Brain microvascular endothelial cell (primary cell): ENCODE results near the gene SH3PXD2B.

Source experiments
- DNase-seq: peaks from one replicate; pipeline ENCODE4 v3.0.0-alpha.2; 2020
- H3K27ac ChIP-seq: fragments of 250-450 bp; sonication (Bioruptor Pico); 2 replicates; pipeline ENCODE4 v1.5.1; 2020; ENCODE audit warnings: mild to moderate bottlenecking, moderate library complexity
- H3K27me3 ChIP-seq: fragments of 250-450 bp; sonication (Bioruptor Pico); replicated peaks from 2 replicates; pipeline ENCODE4 v1.5.1; 2020; ENCODE audit warnings: mild to moderate bottlenecking
- H3K36me3 ChIP-seq: fragments of 250-450 bp; sonication (Bioruptor Pico); replicated peaks from 2 replicates; pipeline ENCODE4 v1.5.1; 2020; ENCODE audit warnings: mild to moderate bottlenecking
- H3K4me3 ChIP-seq: 2 replicates; pipeline ENCODE4 v1.5.1; 2011; ENCODE audit warnings: low read depth, mild to moderate bottlenecking, control low read depth, low read length, moderate library complexity
- CTCF ChIP-seq: IDR thresholded peaks from 2 replicates; pipeline ENCODE4 v1.5.1; 2011; ENCODE audit warnings: low read depth, mild to moderate bottlenecking, moderate library complexity, low read length, control low read depth, inconsistent platforms; ENCODE audit errors: missing control alignments
- in situ Hi-C: cut with HindIII; loops from 2 replicates; pipeline ENCODE4 v1.10.0; 2017; ENCODE audit warnings: low sequenced_read_pairs, low pct_ligation_motif_present

SH3PXD2B gene

GRCh38 chr5:172283862-172284610 is 170.3 kb downstream of the SH3PXD2B start:
- in situ Hi-C loops = no loop called here
- H3K27ac ChIP-seq = peak overlapping the region; percentile 61
- no peak for TF ChIP-seq CTCF
- H3K36me3 ChIP-seq = no peaks in the 10 kb centered on the region
- peak overlapping the region; percentile 78 for H3K4me3 ChIP-seq
- peak; percentile 30 for DNase-seq
- no peaks in the 10 kb centered on the region for H3K27me3 ChIP-seq

- peak; percentile 49 for TF ChIP-seq CTCF
- H3K27ac ChIP-seq = peak within 1 kb of the TSS; percentile 61
Measured at GRCh38 chr5:172283020-172283861, 171.1 kb downstream of the SH3PXD2B start, which contains the start of gene UBTD2. UBTD2 (minus strand) TSS chr5:172283764; CDS start chr5:172283665, 99 bp downstream.

GRCh38 chr5:172282272-172283019 is 171.9 kb downstream of the SH3PXD2B start:
- no peak for TF ChIP-seq CTCF
- no peak for DNase-seq
- peak overlapping the region; percentile 61 for H3K27ac ChIP-seq
- H3K27me3 ChIP-seq = no peaks in the 10 kb centered on the region
- in situ Hi-C loops = no loop called here
- no peaks in the 10 kb centered on the region for H3K36me3 ChIP-seq
- peak overlapping the region; percentile 78 for H3K4me3 ChIP-seq

More at GRCh38 chr5:172283020-172283861, 171.1 kb downstream of the SH3PXD2B start, which contains the start of gene UBTD2:
- H3K36me3 ChIP-seq = no peaks in the 10 kb centered on the region
- H3K4me3 ChIP-seq = peak within 1 kb of the TSS; percentile 78
- in situ Hi-C loops = no loop called here
- H3K27me3 ChIP-seq = no peaks in the 10 kb centered on the region
- DNase-seq = peak; percentile 63

GRCh38 chr5:172281346-172281745 is 173.0 kb downstream of the SH3PXD2B start:
- H3K27ac ChIP-seq = no peak overlapping the region
- TF ChIP-seq CTCF = no peak
- in situ Hi-C loops = no loop called here

GRCh38 chr5:172280929-172281328 is 173.4 kb downstream of the SH3PXD2B start:
- H3K4me3 ChIP-seq = no peak overlapping the region
- DNase-seq = peak; percentile 17

More at GRCh38 chr5:172281346-172281745, 173.0 kb downstream of the SH3PXD2B start:
- H3K4me3 ChIP-seq = no peak overlapping the region
- no peaks in the 10 kb centered on the region for H3K27me3 ChIP-seq
- DNase-seq = no peak
- H3K36me3 ChIP-seq = no peaks in the 10 kb centered on the region

More at GRCh38 chr5:172280929-172281328, 173.4 kb downstream of the SH3PXD2B start:
- Histone ChIP-seq H3K27me3 (no peaks in the 10 kb centered on the region), H3K36me3 (no peaks in the 10 kb centered on the region), H3K27ac (no peak overlapping the region)
- in situ Hi-C loops = no loop called here
- no peak for TF ChIP-seq CTCF
